DOHH2 (cell line): ENCODE measurements around the gene NT5C3A.

Experiments
- EZH2phosphoT487 ChIP-seq: fragments of 200-600 bp; sonication (generic); IDR thresholded peaks from 2 replicates; pipeline ENCODE4 v1.6.1; 2017; ENCODE audit warnings: borderline replicate concordance, mild to moderate bottlenecking, antibody characterized with exemption, low read length, moderate library complexity, mixed read lengths
- TF ChIP-seq, protein P1 (sequence below): fragments of 200-600 bp; sonication (generic); IDR thresholded peaks from one replicate; pipeline ENCODE4 v1.5.1; 2014; ENCODE audit warnings: antibody characterized with exemption, mild to moderate bottlenecking, low read depth, low read length; ENCODE audit not compliant: poor library complexity, severe bottlenecking

DNA sequence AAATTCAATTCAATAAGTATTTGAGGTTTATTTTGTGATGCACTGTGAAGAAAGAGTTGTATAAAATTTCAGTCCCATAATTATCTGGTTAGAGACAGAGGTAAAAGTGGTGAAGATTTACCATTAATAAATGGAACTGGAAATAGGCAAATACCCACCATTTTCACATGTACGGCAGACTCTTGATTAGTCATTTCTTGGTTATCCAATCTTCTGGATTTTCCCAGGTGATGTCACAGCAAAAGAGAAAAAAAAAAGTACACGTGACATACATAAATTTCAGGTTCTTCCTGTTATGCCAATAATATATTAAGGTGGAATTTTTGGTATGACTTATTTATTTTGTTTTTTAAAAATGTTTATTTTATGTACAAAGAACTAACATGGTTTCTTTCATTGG is 26.8 kb downstream of the NT5C3A start:
- TF ChIP-seq, protein P1, sequence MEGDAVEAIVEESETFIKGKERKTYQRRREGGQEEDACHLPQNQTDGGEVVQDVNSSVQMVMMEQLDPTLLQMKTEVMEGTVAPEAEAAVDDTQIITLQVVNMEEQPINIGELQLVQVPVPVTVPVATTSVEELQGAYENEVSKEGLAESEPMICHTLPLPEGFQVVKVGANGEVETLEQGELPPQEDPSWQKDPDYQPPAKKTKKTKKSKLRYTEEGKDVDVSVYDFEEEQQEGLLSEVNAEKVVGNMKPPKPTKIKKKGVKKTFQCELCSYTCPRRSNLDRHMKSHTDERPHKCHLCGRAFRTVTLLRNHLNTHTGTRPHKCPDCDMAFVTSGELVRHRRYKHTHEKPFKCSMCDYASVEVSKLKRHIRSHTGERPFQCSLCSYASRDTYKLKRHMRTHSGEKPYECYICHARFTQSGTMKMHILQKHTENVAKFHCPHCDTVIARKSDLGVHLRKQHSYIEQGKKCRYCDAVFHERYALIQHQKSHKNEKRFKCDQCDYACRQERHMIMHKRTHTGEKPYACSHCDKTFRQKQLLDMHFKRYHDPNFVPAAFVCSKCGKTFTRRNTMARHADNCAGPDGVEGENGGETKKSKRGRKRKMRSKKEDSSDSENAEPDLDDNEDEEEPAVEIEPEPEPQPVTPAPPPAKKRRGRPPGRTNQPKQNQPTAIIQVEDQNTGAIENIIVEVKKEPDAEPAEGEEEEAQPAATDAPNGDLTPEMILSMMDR: no peak
- TF ChIP-seq EZH2phosphoT487: no peak
